ENCODE measurements around the gene KRTAP10-7.

DNA sequence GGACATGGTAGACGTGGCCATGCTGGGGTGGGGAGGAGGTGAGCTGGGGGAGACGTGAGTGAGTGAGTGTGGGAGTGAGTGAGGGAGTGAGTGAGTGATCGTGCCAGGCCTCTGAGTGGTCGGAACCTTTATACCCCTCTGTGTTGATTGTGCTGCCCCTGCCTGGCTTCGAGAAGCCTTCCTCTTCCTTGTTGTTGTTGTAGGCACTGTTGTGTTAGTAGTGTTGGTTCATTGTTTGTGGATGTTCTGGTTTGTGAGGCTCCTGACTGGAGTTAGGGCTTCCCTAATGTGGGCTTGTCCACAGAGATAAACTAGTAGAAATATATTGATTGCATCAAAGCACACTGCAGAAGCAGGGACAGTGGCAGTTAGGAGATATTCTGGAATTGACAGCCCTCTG lies 41.7 kb upstream of the KRTAP10-7 start, which contains the start of gene KRTAP10-3:
- TF ChIP-seq, protein P1, sequence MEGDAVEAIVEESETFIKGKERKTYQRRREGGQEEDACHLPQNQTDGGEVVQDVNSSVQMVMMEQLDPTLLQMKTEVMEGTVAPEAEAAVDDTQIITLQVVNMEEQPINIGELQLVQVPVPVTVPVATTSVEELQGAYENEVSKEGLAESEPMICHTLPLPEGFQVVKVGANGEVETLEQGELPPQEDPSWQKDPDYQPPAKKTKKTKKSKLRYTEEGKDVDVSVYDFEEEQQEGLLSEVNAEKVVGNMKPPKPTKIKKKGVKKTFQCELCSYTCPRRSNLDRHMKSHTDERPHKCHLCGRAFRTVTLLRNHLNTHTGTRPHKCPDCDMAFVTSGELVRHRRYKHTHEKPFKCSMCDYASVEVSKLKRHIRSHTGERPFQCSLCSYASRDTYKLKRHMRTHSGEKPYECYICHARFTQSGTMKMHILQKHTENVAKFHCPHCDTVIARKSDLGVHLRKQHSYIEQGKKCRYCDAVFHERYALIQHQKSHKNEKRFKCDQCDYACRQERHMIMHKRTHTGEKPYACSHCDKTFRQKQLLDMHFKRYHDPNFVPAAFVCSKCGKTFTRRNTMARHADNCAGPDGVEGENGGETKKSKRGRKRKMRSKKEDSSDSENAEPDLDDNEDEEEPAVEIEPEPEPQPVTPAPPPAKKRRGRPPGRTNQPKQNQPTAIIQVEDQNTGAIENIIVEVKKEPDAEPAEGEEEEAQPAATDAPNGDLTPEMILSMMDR (conservative IDR thresholded peaks at IDR 0.05 in 1 of 2, IDR thresholded peaks at IDR 0.05 in 1 of 2; ENCODE audit: low read depth in 1 of 2, low read length in 2 of 2), result no peak
- TF ChIP-seq EZH2 (IDR thresholded peaks at IDR 0.05; ENCODE audit: low read length, missing control alignments), result no peak
